HCT116 (cell line): ENCODE data around the gene CDHR3. TPM values are rescaled to one million over a fixed set of nuclear protein-coding genes. Genes with fewer than 3 reads are reported as not detected.

Experiments
- ATAC-seq: fragments of 200-7000 bp; cut with Tn5 transposase; 2 replicates; pipeline ENCODE4 v1.9.1; 2020; ENCODE audit warnings: mild to moderate bottlenecking, moderate library complexity
- BruUV-seq: library from RNA; stranded (reverse); fragments of 400-500 nt; replicated peaks from 2 replicates; lab custom pipeline; 2021; lab: Mats Ljungman, UMichigan
- CTCF ChIA-PET: fragments of 300-600 bp; sonication (Branson Sonifier 250); formaldehyde crosslinking; loops from one replicate; lab custom pipeline; 2021; ENCODE audit warnings: antibody characterized with exemption; lab: Charles Lee
- POLR2A ChIA-PET: fragments of 300-600, 350-600 bp; sonication (Branson Sonifier 250); formaldehyde crosslinking; loops from one replicate; lab custom pipeline; 2021; ENCODE audit warnings: antibody characterized with exemption; lab: Charles Lee
- RAD21 ChIA-PET, 2 experiments: fragments of 300-600 bp; sonication (Branson Sonifier 250); formaldehyde crosslinking; loops; one replicate each; lab custom pipeline; 2023; ENCODE audit warnings: low total read pairs in 2 of 2; ENCODE audit not compliant: uncharacterized antibody in 2 of 2, unreplicated experiment in 2 of 2, low non-redundant PET in 1 of 2; lab: Charles Lee
- DNase-seq: peaks from one replicate; pipeline ENCODE4 v3.0.0-alpha.2; 2010; ENCODE audit warnings: low read depth, low spot score
- H2AFZ ChIP-seq: fragments of 200-600 bp; shearing (Covaris generic), sonication (generic); 2 replicates; pipeline ENCODE4 v1.6.1; 2017; ENCODE audit warnings: low read depth, mixed run types, mixed read lengths, antibody characterized with exemption, low read length; ENCODE audit not compliant: poor library complexity, severe bottlenecking
- H3K27ac ChIP-seq: 2 replicates; pipeline ENCODE4 v1.5.1; 2012; ENCODE audit warnings: low read depth, low read length
- H3K27me3 ChIP-seq: fragments of 200-600 bp; sonication (generic); 2 replicates; pipeline ENCODE4 v1.6.1; 2016; ENCODE audit warnings: mixed run types, low read length, mixed read lengths; ENCODE audit not compliant: insufficient read depth
- H3K36me3 ChIP-seq, 2 experiments: fragments of 200-500 bp in 1 of 2; fragments of 200-600 bp in 1 of 2; sonication (Bioruptor generic) in 1 of 2; sonication (generic) in 1 of 2; 2 replicates each; pipeline versions ENCODE4 v1.5.1 to v1.6.1; 2014 to 2016; ENCODE audit warnings: low read length in 2 of 2, inconsistent platforms in 1 of 2, mixed read lengths in 1 of 2, mixed run types in 1 of 2; ENCODE audit not compliant: insufficient read depth in 2 of 2, control insufficient read depth in 1 of 2
- H3K4me1 ChIP-seq, 2 experiments: fragments of 200-600 bp in 1 of 2; sonication (generic) in 1 of 2; 2 replicates each; pipeline versions ENCODE4 v1.5.1 to v1.6.1; 2012 to 2017; ENCODE audit warnings: low read length in 2 of 2, inconsistent platforms in 1 of 2, mild to moderate bottlenecking in 1 of 2, mixed read lengths in 1 of 2, mixed run types in 1 of 2, moderate library complexity in 1 of 2; ENCODE audit not compliant: insufficient read depth in 2 of 2, control insufficient read depth in 1 of 2
- H3K4me2 ChIP-seq: fragments of 200-600 bp; sonication (generic); 2 replicates; pipeline ENCODE4 v1.6.1; 2017; ENCODE audit warnings: mixed run types, low read length, mixed read lengths
- H3K4me3 ChIP-seq, 2 experiments: fragments of 200-600 bp in 1 of 2; sonication (generic) in 1 of 2; replicated peaks in 1 of 2; 2 replicates each; pipeline ENCODE4 v1.5.1; 2011 to 2016; ENCODE audit warnings: low read length in 2 of 2, control low read depth in 1 of 2, low read depth in 1 of 2, mild to moderate bottlenecking in 1 of 2, mixed read lengths in 1 of 2, mixed run types in 1 of 2
- H3K79me2 ChIP-seq: fragments of 200-600 bp; sonication (generic); 2 replicates; pipeline ENCODE4 v1.6.1; 2017; ENCODE audit warnings: mild to moderate bottlenecking, mixed run types, low read length, moderate library complexity, mixed read lengths; ENCODE audit not compliant: insufficient read depth
- H3K9ac ChIP-seq: fragments of 200-600 bp; sonication (generic); 2 replicates; pipeline ENCODE4 v1.6.1; 2016; ENCODE audit warnings: low read length, mixed read lengths
- H3K9me2 ChIP-seq: fragments of 200-600 bp; sonication (generic), shearing (Covaris generic); 2 replicates; pipeline ENCODE4 v1.6.1; 2017; ENCODE audit warnings: mixed run types, mild to moderate bottlenecking, moderate library complexity; ENCODE audit not compliant: insufficient read depth
- H3K9me3 ChIP-seq, 2 experiments: fragments of 200-500 bp in 1 of 2; fragments of 200-600 bp in 1 of 2; sonication (Bioruptor generic) in 1 of 2; sonication (generic) in 1 of 2; 2 replicates each; pipeline ENCODE4 v1.6.1; 2014 to 2017; ENCODE audit warnings: low read length in 2 of 2, mixed read lengths in 2 of 2, inconsistent platforms in 1 of 2, low read depth in 1 of 2, mild to moderate bottlenecking in 1 of 2, mixed run types in 1 of 2, moderate library complexity in 1 of 2; ENCODE audit not compliant: control insufficient read depth in 1 of 2, insufficient read depth in 1 of 2
- H4K20me1 ChIP-seq: fragments of 200-600 bp; sonication (generic), shearing (Covaris generic); 2 replicates; pipeline ENCODE4 v1.6.1; 2017; ENCODE audit warnings: mixed run types, mild to moderate bottlenecking, moderate library complexity; ENCODE audit not compliant: insufficient read depth
- ATF3 ChIP-seq: IDR thresholded peaks from 2 replicates; pipeline ENCODE4 v1.6.1; 2012
- CEBPB ChIP-seq: IDR thresholded peaks from 2 replicates; pipeline ENCODE4 v1.6.1; 2012; ENCODE audit warnings: low read depth
- EGR1 ChIP-seq: IDR thresholded peaks from 2 replicates; pipeline ENCODE4 v1.6.1; 2012; ENCODE audit warnings: low read depth
- ELF1 ChIP-seq: IDR thresholded peaks from 2 replicates; pipeline ENCODE4 v1.6.1; 2012; ENCODE audit warnings: low read depth, borderline replicate concordance
- FOSL1 ChIP-seq: IDR thresholded peaks from 2 replicates; pipeline ENCODE4 v1.6.1; 2012; ENCODE audit warnings: low read depth
- JUND ChIP-seq: IDR thresholded peaks from 2 replicates; pipeline ENCODE4 v1.6.1; 2012
- MAX ChIP-seq: IDR thresholded peaks from 2 replicates; pipeline ENCODE4 v1.6.1; 2012
- POLR2AphosphoS5 ChIP-seq: IDR thresholded peaks from 2 replicates; pipeline ENCODE4 v1.6.1; 2011; ENCODE audit warnings: mild to moderate bottlenecking, low read depth, low read length, moderate library complexity
- REST ChIP-seq: IDR thresholded peaks from 2 replicates; pipeline ENCODE4 v1.6.1; 2012; ENCODE audit warnings: low read depth
- SP1 ChIP-seq: IDR thresholded peaks from 2 replicates; pipeline ENCODE4 v1.6.1; 2012; ENCODE audit warnings: low read depth
- YY1 ChIP-seq: IDR thresholded peaks from 2 replicates; pipeline ENCODE4 v1.6.1; 2011; ENCODE audit warnings: low read length, low read depth, moderate library complexity, mild to moderate bottlenecking; ENCODE audit not compliant: insufficient replicate concordance; ENCODE audit errors: extremely low read depth
- ZBTB33 ChIP-seq: IDR thresholded peaks from 2 replicates; pipeline ENCODE4 v1.6.1; 2011; ENCODE audit warnings: mild to moderate bottlenecking, low read length, moderate library complexity; ENCODE audit not compliant: insufficient replicate concordance; ENCODE audit errors: extremely low read depth
- intact Hi-C: fragments of 100-400 bp; cut with micrococcal nuclease; formaldehyde crosslinking; loops from 2 replicates; pipeline ENCODE4 v1.10.0; 2022
- total RNA-seq: library from RNA; stranded (reverse); gene quantifications from one replicate; pipeline ENCODE4 v1.2.1, GENCODE V29; 2021; ENCODE audit not compliant: unreplicated experiment

CDHR3 gene
- total RNA-seq, 1 experiment from 2014 or later = 5.5 TPM

GRCh38 chr7:106068986-106069385 is 105.9 kb downstream of the CDHR3 start:
- H3K27ac ChIP-seq = no peak overlapping the region
- ATAC-seq (no peak), DNase-seq (no peak)
- ChIA-PET CTCF (no interaction called here), RAD21 (no interaction called here), POLR2A (no interaction called here)
- peaks cover 15 to 22% of the 10 kb centered on the region in 2 experiments for H3K4me1 ChIP-seq
- H3K9ac ChIP-seq = no peak overlapping the region
- H3K27me3 ChIP-seq = no peaks in the 10 kb centered on the region
- TF ChIP-seq SP1 (no peak), ELF1 (no peak), ATF3 (no peak), EGR1 (no peak)
- H3K9me3 ChIP-seq = no peaks in the 10 kb centered on the region
- H3K9me2 ChIP-seq = no peaks in the 10 kb centered on the region
- intact Hi-C loops = no loop called here
- BruUV-seq = no TSS peak
- H3K79me2 ChIP-seq = no peaks in the 10 kb centered on the region
- H4K20me1 ChIP-seq = no peaks in the 10 kb centered on the region
- no peak overlapping the region for H2AFZ ChIP-seq
- no peak overlapping the region for H3K4me3 ChIP-seq
- no peak overlapping the region for H3K4me2 ChIP-seq
- no peaks in the 10 kb centered on the region for H3K36me3 ChIP-seq

GRCh38 chr7:106069471-106070200 is 106.6 kb downstream of the CDHR3 start:
- no peaks in the 10 kb centered on the region for H4K20me1 ChIP-seq
- H3K27ac ChIP-seq = no peak overlapping the region
- H3K36me3 ChIP-seq = no peaks in the 10 kb centered on the region
- H3K9me3 ChIP-seq = no peaks in the 10 kb centered on the region
- intact Hi-C loops = no loop called here
- BruUV-seq = no TSS peak
- RAD21 ChIA-PET = no interaction called here
- no peak overlapping the region for H3K4me2 ChIP-seq
- CTCF ChIA-PET = no interaction called here
- peaks cover 12 to 16% of the 10 kb centered on the region in 2 experiments for H3K4me1 ChIP-seq
- no peaks in the 10 kb centered on the region for H3K79me2 ChIP-seq
- ATAC-seq = no peak
- no peaks in the 10 kb centered on the region for H3K27me3 ChIP-seq
- no peak overlapping the region for H2AFZ ChIP-seq
- POLR2A ChIA-PET = no interaction called here
- no peak overlapping the region for H3K9ac ChIP-seq
- H3K4me3 ChIP-seq = no peak overlapping the region
- no peak for DNase-seq
- no peaks in the 10 kb centered on the region for H3K9me2 ChIP-seq
- no peak for TF ChIP-seq ATF3
- no peak for TF ChIP-seq ZBTB33
- no peak for TF ChIP-seq REST
- no peak for TF ChIP-seq SP1
- no peak for TF ChIP-seq POLR2AphosphoS5
- TF ChIP-seq CEBPB = no peak
- TF ChIP-seq FOSL1 = no peak
- TF ChIP-seq ELF1 = no peak
- TF ChIP-seq JUND = no peak
- no peak for TF ChIP-seq YY1
- no peak for TF ChIP-seq MAX
